VCaP (cell line): ENCODE results near the gene ZSCAN29.
A peak's percentile ranks its signal among the peaks of the same experiment; 100 is the strongest.
"Not testable (repeated sequence)": the region's sequence is repeated elsewhere in the genome, so short reads cannot be mapped to it uniquely, and the experiment has no call there.

Source experiments
- H3K27ac ChIP-seq: fragments of 450-650 bp; 2 replicates; pipeline ENCODE4 v1.5.1; 2017
- CTCF ChIP-seq: fragments of 450-650 bp; conservative IDR thresholded peaks from 2 replicates; pipeline ENCODE4 v1.5.1; 2017; ENCODE audit warnings: mild to moderate bottlenecking, moderate library complexity

The ZSCAN29 gene

DNA sequence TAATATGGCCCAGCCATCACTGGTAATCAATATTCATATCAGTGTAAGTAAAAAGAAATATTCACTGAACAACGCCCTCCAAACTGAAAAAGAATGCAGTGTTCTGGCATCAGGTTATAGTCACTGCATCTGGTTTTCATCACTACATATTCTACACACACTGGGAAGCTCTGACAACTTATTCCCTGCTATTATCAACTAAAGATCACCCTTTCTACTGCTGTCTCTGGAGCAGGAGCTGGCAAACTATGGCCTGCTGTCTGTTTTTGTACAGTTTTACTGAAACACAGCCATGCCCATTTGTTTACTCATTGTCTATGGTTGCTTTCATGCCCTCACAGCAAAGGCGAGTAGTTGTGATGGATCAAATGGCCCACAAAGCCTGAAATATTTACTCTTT lies 35.3 kb upstream of the ZSCAN29 start:
- no peak for TF ChIP-seq CTCF
- H3K27ac ChIP-seq: no peak overlapping the region

DNA sequence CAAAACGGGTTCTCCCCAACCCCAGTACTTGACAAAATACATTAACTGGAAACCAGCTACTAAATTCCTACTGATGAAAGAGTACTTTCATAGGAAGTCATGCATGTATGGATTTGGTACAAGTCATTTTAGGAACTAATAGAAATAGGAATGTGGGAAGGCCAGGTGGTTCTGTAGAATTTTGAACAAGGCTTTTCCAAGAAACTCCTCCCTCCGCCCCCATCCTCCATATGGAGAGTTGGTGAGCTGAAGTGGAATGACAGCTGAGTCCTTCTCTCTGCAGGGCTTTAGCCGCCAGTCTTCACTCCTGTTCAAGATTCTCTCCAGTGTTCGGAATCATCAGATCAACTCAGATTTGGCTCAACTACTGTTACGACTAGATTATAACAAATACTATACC lies 33.3 kb upstream of the ZSCAN29 start:
- H3K27ac ChIP-seq: peak overlapping the region; percentile 66
- no peak for TF ChIP-seq CTCF

DNA sequence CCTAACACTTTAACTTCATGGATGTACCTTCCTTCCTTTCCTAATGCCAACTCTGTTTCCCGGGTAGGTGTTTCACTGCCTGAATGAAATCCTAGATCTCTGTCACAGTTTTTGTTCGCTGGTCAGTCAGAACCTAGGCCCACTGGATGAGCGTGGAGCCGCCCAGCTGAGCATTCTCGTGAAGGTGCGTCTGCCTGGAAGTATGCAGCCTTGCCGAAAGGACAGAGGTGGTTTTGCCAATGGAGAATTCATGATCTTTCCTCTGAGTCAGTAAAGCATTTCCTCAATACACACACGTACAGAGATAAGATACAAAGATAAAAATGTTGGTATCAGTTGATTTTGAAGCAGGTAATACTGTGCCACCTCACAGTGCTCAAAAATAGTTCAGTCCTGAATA lies 32.8 kb upstream of the ZSCAN29 start:
- peak overlapping the region; percentile 66 for H3K27ac ChIP-seq
- TF ChIP-seq CTCF: no peak

DNA sequence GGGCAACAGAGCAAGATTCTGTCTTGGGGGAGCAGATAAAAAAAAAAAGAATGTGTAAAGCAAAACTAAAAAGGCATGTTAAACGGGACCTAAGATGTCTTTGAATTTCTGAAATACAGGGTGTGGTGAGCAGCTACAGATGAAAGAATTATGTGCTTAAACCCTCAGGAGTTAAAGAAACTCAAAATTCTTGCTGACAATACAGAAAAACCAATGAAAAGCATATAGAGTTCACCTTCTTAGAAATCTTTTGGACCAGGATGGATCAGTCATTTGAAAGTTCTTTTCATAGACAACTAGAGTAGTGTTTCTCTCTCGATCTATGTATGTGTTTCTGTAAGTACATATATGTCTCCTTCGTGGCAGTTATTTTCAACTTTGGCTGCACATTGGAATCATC lies 31.4 kb upstream of the ZSCAN29 start:
- H3K27ac ChIP-seq: peak overlapping the region; percentile 66; the same call in 1 of the 2 replicates
- no peak for TF ChIP-seq CTCF

DNA sequence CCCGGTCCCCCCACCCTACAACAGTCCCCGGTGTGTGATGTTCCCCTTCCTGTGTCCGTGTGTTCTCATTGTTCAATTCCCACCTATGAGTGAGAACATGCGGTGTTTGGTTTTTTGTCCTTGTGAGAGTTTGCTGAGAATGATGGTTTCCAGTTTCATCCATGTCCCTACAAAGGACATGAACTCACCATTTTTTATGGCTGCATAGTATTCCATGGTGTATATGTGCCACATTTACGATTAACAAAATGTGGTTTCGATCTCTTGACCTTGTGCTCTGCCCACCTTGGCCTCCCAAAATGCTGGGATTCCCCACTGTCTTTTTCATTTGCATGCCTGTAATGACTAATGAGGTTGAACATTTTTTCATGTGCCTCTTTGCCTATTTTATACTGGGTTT lies 22.7 kb upstream of the ZSCAN29 start:
- not testable (repeated sequence) for H3K27ac ChIP-seq

- no peak overlapping the region for H3K27ac ChIP-seq
- no peak for TF ChIP-seq CTCF
Measured at GRCh38 chr15:43390723-43391122, 19.9 kb upstream of the ZSCAN29 start.

GRCh38 chr15:43383070-43383469 lies 12.2 kb upstream of the ZSCAN29 start:
- TF ChIP-seq CTCF: no peak

GRCh38 chr15:43382310-43382709 lies 11.5 kb upstream of the ZSCAN29 start:
- no peak for TF ChIP-seq CTCF
- no peak overlapping the region for H3K27ac ChIP-seq

More at GRCh38 chr15:43383070-43383469, 12.2 kb upstream of the ZSCAN29 start:
- no peak overlapping the region for H3K27ac ChIP-seq
